GM18499 (cell line): ENCODE measurements around the gene CDK8.
"Not testable (repeated sequence)": the region's sequence is repeated elsewhere in the genome, so short reads cannot be mapped to it uniquely, and the experiment has no call there.

Source experiments
- ATAC-seq: cut with Tn5 transposase; IDR thresholded peaks from one replicate; pipeline ENCODE4 v1.9.1; 2021; ENCODE audit warnings: moderate number of reproducible peaks; ENCODE audit not compliant: insufficient read depth, unreplicated experiment

Gene CDK8

DNA sequence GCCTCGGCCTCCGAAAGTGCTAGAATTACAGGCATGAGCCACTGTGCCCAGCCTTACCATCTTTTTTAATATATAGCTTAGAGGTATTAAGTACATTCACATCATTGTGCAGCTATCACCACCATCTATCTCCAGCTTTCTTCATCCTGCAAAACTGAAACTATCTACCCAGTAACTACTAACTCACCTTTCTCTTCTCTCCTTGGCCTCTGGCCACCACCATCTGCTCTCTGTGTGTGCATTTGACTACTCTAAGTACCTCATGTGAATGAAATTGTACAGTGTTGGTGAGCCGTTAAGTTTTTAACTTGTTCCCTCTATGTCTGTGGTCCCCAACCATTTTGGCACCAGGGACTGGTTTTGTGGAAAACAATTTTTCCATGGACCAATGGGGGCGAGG is 56.1 kb downstream of the CDK8 start:
- ATAC-seq = no peak

DNA sequence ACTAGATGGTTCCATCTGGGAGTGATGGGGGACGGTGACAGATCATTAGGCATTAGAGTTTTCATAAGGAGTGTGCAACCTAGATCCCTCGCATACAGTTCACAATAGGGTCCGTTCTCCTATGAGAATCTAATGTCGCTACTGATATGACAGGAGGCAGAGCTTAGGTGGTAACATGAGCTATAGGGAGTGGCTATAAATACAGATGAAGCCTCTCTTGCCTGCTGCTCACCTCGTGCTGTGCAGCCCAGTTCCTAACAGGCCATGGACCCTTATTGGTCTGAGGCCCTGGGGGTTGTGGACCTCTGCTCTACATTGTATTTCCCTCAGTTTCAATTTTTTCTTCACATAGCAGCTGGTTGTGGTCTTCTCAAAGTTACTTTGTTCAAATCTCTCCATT is 56.5 kb downstream of the CDK8 start:
- ATAC-seq = no peak

DNA sequence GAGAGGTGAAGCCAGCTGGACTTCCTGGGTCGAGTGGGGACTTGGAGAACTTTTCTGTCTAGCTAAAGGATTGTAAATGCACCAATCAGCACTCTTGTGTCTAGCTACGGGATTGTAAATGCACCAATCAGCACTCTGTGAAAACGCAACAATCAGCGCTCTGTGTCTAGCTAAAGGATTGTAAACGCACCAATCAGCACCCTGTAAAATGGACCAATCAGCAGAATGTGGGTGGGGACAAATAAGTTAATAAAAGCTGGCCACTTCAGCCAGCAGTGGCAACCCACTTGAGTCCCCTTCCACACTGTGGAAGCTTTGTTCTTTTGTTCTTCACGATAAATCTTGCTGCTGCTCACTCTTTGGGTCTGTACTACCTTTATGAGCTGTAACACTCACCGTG is 58.1 kb downstream of the CDK8 start:
- not testable (repeated sequence) for ATAC-seq

DNA sequence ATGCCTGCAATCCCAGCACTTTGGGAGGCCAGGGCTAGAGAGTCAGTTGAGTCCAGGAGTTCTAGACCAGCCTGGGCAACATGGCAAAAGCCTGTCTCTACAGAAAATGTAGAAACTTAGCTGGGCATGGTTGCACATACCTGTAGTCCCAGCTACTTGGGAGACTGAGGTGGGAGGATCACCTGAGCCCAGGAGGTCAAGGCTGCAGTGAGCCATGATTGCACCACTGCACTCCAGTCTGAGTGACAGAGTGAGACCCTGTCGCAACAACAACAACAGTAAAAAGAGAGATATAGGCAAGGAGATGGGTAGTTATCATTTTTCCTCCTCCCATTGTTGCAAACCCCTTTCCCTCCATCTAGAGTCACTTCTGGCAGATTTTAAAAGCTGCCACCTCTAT is 62.2 kb downstream of the CDK8 start:
- ATAC-seq = not testable (repeated sequence)

DNA sequence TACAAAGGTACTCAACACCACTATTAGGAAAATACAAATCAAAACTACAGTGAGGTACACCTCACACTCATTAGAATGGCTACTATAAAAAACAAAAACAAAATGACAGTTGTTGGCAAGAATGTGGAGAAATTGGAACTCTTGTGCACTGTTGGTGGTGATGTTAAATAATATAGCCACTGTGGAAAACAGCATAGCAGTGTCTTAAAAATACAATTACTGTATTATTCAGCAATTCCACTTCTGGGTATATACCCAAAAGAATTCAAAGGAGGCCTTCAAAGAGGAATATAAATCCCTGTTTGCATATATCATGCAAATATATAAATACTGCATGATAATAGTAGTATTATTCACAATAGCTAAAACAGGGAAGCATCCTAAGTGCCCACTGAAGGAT is 66.8 kb downstream of the CDK8 start:
- ATAC-seq = no peak

DNA sequence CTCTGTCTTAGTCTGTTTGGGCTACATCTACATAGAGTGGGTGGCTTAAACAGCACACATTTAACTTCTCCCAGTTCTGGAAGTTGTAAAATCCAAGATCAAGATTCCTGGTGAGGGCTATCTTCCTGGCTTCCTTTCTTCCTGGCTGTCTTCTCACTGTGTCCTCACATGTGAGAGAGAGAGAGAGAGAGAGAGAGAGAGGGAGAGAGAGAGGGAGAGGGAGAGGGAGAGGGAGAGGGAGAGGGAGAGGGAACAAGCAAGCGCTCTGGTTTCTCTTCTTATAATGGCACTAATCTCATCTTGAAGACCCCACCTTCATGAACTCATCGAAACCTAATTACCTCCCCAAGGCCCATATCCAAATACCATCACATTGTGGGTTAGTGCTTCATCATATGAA is 69.2 kb downstream of the CDK8 start:
- no peak for ATAC-seq

DNA sequence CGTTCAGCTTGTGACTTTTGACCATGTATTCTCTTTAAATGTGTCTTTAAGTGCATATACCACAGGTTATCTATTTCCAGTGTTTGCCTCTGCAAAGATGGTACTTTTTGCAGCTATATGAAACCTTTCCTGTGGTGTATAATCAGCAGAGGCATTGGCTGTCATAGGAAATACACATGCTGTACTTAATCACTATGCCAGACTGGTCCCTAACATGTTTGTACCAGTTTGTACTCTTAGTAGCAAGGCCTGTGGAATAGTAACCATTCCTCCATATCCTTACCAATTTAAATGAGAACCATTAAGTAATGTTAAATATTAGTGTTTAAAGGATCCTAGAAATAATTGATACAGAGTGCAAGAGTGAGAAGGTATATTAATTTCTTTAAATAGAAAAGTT is 69.8 kb downstream of the CDK8 start:
- no peak for ATAC-seq

DNA sequence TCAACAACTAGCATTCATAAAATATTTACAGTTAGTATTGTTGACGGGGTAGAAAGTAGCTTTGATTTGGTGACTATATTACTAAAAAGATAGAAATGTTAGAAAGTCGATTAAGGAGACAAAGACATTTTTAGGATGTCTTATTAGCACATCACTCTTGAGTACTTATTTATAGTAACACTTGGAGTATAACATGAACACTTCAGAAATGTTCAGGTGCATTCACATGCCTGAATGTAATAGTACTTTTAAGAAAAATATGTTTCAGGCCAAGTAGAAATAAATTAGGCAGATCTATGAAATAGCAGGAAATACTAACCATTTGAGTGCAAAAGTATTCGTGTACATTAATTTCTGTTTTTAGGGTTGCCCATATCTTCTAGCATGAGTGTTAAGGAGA is 70.4 kb downstream of the CDK8 start:
- ATAC-seq = no peak

DNA sequence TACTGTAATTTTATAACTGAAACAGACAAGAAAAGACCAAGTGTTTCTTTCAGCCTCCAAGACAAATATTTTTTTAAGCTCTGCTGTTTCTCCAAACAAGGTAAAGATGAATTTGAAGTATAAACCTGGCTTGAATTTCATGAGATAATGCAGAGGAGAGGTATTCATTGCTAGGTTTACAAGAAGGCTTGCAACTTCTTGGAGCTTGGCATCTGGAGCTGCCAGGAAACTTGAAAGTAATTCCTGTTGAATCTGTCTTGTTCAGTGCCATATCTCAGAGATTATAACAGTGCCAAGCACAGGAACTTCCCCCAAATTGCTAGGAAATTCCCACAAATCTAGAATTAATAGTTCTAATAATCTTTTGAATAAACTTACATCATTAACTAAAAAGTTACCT is 70.9 kb downstream of the CDK8 start:
- ATAC-seq = no peak

DNA sequence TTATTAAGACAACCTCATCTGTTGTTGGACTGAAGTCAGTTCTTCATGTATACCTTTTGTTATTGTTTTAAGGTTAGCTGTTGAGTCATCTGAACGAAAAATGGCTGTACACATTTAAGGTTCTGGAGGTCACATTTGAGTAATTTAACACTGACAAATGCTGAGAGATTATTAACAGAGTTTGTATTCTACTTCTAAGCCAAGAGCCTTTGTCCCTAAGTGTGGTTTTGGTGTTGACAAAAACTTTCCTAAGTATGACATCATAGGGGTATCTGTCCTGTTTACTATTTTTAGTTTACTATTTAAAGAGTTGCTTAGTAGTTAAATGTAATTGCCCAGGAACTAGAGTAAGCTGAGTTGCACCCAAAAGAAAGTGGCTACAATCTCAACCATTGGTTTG is 71.9 kb downstream of the CDK8 start:
- ATAC-seq = peak; percentile 62

DNA sequence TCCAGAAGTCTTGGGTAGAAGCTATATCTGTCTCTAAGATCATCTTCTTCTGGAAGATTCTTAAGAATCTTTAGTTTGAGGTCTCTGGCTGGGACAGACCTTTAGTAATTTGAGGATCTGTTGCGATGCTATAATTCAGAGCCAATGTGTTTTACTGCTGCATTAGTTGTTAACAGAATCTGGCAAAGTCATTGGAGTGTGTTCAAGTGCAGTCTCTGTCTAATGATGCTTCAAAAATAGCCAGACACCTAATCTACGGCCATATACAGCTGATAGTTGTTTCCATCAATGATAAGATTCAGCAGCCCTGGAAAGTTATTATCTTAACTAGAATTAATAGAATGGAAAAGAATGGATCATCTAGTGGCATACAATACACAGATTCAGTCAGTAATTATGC is 72.6 kb downstream of the CDK8 start:
- no peak for ATAC-seq

DNA sequence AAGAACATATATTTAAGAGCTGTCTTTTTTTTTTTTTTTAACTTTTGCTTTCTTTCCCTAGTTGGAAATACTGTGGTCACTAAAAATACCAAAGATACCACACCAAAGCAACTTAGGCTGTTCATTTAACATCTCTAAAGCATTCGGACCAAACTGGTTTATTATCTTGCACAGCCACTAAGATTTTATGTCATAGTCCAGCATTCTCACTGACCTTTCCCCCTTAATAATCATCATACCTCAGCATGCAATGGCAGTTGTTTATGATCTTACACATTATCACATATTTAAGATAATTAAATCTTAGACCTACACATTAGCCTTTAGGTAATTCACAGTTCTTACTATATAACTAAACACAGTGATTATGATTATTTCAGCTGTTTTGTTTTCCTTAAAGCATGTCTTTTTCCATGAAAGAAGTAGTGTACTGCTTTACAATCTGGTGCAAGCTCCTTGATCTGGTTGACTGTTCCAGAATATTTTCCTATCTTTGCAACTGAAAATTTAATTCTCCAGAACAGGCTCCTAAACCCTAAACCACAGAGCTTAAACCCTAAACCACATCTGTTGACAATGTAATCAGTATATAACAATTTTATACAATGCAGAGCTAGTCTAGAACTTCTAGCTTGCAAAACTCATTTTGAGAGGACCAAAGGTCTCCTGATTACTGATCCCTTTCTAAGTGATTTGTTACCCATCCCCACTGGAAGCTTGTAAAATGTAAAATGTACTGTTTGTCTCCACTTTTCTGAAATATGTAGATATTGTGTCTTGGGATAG is 74.2 kb downstream of the CDK8 start:
- no peak for ATAC-seq

DNA sequence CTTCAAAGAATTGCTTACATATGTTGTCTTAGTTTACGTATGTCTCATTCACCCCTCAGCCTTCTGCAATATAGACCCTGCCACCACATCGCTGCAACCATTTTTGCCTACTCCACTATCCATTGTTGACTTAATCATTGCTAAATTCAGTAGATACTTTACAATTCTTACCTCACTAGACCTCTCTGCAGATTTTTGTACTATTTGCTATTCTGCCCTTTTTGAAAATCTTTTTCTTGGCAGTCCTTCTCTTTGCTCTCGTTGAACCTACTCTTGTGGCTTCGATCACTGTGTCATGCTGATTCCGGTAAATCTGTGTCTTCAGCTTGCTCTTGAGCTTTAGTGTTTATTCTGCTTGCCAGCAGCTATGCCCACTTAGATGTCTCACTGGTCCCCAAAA is 81.2 kb downstream of the CDK8 start:
- no peak for ATAC-seq

DNA sequence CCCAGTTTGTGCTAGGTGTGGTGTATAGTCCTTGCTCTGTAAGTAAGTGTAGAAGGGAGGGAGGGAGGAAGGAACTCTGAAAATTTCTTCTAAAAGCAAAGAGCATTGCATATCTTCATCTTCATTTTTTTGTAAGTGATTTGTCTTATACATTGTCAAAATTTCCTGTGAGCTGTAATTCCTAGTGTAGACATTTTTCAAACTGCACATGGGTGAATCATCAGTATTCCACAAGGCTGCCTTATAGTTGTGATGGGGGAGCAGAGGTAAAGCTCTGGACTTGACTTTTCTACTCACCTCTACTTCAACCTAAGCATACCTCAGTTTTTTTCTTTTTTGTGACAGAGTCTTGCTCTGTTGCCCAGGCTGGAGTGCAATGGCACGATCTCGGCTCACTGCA is 86.9 kb downstream of the CDK8 start:
- ATAC-seq = no peak

DNA sequence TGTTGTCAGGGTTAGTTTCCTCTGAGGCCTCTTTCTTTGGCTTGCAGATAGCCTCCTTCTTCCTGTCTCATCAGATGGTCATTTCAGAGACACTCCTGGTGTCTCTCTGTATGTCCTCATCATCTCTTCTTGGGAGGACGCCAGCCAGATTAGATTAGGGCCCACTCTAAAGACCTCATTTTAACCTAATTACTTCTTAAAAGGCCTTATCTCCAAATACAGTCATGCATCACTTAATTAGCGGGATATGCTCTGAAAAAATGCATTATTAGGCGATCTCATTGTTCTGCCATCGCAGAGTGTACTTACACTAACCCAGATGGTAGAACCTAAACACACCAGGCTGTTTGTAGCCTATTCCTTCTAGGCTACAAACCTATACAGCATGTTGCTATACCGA is 89.0 kb downstream of the CDK8 start:
- no peak for ATAC-seq

DNA sequence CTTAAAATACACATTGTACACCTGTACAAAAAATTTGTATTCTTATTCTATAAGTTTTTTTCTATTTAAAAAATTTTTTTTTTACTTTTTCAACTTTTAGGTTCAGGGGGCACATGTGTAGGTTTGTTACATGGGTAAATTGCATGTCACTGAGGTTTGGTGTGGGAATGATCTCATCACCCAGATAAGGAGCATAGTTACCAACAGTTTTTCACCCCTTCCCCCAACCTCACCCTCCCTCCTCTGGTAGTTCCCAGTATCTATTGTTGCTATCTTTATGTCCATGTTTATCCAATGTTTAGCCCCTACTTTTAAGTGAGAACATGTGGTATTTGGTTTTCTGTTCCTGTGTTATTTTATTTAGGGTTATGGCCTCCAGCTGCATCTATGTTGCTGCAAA is 89.9 kb downstream of the CDK8 start:
- no peak for ATAC-seq

DNA sequence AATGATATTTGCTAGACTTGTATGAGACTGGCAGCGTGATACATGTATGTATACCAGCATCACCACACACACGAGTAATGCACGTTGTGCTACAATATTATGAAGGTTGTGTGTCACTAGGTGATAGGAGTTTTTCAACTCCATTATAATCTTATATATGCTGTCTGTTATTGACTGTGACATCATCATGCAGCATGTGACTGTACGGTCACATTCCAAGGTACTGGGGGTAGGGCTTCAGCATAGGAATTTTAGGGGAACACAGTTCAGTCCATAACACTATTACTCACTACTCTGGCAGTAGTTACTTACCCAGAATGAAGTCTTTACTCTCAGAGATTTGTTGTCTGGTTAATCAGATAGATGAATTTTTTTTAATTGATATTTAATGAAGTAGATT is 91.1 kb downstream of the CDK8 start:
- ATAC-seq = no peak

DNA sequence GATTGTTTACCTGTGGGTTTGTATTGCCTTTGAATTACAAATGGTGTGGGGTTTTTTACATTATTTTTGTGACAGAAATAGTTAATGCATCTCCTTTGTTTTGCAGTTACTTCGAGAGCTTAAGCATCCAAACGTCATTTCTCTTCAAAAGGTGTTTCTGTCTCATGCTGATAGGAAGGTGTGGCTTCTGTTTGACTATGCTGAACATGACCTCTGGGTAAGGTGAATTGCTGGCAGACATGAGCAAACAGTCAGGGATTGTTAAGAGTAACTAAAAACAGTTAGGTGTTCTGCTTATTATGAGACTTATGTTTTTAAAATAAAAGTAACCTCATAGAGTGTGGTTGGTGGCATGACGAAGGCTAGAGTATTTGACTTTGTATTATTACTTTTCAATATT is 95.0 kb downstream of the CDK8 start:
- no peak for ATAC-seq

DNA sequence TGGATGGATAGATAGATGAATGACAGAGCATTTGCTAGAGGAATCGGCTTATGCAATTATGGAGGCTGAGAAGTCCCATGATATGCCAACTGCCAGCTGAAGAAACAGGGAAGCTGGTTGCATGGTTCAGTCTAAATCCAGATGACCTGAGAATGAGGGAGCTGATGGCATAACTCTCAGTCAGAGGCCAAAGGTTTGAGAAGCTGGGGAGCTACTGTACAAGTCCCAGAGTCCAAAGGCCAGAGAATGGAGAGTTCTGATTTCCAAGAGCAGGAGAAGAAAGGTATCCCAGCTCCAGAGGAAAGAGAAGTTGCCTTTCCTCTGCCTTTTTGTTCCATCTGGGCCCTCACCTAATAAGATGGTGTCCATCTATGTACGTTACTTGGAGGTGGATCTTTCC is 108.3 kb downstream of the CDK8 start:
- no peak for ATAC-seq

DNA sequence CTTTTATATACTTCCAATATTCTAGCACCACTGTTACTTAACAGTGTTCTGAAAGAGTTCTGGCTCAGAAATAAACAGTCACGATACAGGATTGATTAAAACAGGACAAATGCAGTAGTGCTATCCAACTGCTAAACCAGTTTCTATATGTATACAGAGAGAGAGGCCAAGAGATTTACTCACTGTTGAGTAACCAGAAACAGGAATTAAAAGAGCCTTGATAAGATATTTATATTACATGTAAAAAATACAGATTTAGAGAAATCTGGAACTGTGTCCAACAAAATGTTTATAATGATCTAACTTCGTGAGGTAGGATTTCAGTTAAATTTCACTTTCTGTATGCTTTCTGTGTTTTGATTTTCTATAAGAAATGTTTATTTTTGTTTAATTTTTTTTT is 116.6 kb downstream of the CDK8 start:
- ATAC-seq = no peak

DNA sequence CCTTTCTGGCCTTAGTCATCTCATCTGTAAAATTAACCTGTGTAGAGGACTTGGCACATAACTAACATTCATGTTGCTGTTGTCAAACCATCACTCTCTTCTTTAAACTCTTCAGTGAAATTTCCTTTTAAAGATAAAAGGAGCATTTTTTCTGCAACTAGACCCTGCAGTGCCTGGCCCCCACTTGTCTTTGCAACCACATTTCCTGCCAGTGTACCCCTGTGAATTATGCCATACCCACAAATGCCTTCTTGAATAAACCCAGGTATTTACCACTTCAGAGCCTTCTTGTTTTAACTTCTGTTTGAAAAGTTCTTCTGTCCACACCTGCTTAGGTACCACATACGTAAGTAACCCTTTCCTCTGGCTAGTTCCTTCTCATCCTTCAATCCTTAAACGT is 118.8 kb downstream of the CDK8 start:
- ATAC-seq = no peak

DNA sequence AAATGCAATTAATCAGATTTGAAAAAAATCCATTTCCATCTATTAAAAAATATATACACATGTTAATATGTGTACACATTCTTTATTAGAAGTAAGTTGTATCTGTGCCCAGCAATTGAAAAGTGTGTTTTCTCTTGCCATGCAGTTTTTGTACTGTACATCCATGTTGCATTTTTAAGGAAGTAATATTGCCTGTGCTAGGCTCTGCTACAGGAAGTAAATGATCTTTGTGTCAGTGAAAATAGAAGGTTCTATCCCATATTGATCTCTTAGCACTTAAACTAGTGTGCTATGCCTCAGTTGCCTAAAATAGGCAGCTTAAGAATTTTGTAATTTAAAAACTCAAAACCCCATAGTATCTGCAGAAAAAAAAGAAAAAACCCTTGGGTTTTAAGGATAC is 122.5 kb downstream of the CDK8 start:
- ATAC-seq = no peak

DNA sequence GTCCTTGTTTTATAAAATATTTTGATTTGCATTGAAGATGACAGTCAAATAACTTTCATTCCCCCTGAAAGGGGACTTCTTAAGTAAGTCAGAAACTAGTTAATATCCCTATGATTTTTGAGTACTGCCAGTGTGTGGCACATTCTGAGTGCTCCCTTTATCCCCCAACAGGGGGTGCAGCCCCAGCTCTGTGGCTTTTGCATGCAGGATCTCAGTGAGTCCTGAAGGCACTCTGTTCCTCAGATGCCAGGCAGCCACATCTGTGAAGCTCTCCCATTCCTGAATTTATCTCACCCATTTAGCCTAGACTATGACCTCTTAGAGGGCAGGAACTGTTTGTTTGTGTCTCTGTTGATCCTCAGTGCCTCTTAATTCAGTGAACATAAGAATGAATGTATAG is 123.1 kb downstream of the CDK8 start:
- ATAC-seq = no peak
